ENCODE data around the gene MBNL1. TPM values are rescaled to one million over a fixed set of nuclear protein-coding genes. Genes with fewer than 3 reads are reported as not detected.
A peak's percentile ranks its signal among the peaks of the same experiment; 100 is the strongest.

Gene MBNL1
- total RNA-seq, 1 donor from 2014 or later, result 172 TPM

DNA sequence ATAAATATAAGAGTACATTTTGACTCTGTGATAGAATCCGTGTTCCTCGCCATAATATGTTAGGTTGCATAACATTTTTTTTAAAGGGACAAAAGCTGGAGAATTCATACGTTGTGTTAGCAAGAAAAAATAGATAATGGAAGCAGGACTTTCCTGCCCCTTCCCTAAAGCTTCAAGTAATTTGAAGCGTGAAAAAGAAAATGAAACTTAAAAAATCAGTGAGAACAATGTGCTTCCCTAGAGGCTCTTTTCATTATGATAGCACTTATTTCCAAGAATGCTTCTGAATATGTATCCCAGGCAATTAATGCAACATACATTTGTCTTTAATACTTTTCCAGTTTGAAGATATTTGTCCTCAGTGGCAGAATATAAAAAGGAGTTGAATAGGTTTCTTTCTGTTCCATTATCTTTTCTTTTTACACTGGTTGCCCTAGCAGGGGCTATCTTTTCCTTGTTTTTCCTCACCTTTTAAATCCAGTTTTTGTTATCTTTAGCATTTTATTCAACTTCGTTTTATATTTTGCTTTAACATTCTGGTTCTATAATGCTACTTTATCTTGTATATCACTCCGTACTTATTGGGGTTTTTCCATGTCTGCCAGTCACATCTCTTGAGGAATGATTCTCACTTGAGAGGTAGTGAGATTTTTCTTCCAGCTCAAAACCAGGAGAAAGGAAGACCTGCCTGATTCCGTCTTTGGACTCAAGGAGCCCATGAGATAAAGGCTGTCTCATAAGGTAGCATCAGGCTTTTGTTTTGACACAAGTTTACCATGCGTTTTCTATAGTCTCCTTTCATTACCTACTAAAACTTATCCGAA, 113.8 kb downstream of the MBNL1 start:
- Histone ChIP-seq H3K27me3 (ENCODE audit: low read depth) (no peaks in the 10 kb centered on the region), H3K4me3 (peak overlapping the region; percentile 53), H3K27ac (replicated peaks) (peak overlapping the region; percentile 77), H3K9me3 (replicated peaks) (no peaks in the 10 kb centered on the region), H3K4me1 (peaks cover 98% of the 10 kb centered on the region), H3K36me3 (no peaks in the 10 kb centered on the region)
- intact Hi-C loops (cut with micrococcal nuclease), result loop anchor here (10.0 kb wide), 1 partner anchor 108 kb away; no protein-coding TSS in a partner anchor
- DNase-seq, result no peak
- no peak for TF ChIP-seq CTCF (IDR thresholded peaks at IDR 0.05; ENCODE audit: borderline replicate concordance)

DNA sequence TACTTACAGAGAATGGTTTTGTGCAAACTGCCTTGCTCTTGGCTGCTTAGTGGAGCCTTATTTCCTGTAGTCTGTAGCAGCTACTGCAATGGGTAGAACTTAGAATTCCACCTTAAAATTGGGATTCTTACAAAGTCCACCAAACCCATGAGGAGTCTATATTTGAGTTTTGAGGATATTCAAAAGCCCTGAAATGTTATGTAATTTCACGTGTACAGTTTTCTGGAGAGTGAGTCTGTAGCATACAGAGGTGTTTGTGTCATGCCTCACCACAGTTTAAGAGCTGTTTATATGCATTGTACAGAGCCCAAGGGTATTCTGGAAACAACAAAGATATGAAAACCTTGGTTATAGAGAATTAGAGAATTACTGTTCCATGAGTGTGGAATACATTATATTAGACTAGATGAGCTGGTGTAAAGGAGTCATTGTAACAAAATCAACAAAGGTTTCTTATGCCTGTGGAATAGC, 114.4 kb downstream of the MBNL1 start:
- peak overlapping the region; percentile 77 for H3K27ac ChIP-seq (replicated peaks)
- DNase-seq, result no peak
- H3K27me3 ChIP-seq (ENCODE audit: low read depth), result no peaks in the 10 kb centered on the region
- TF ChIP-seq CTCF (IDR thresholded peaks at IDR 0.05; ENCODE audit: borderline replicate concordance), result no peak
- peaks cover 100% of the 10 kb centered on the region for H3K4me1 ChIP-seq
- peak overlapping the region; percentile 53 for H3K4me3 ChIP-seq
- intact Hi-C loops (cut with micrococcal nuclease), result loop anchor here (10.0 kb wide), 1 partner anchor 108 kb away; no protein-coding TSS in a partner anchor
- H3K36me3 ChIP-seq, result no peaks in the 10 kb centered on the region
- no peaks in the 10 kb centered on the region for H3K9me3 ChIP-seq (replicated peaks)

GRCh38 chr3:152384412-152384811, 115.7 kb downstream of the MBNL1 start:
- no peak for DNase-seq
- Histone ChIP-seq H3K4me3 (peak overlapping the region; percentile 18), H3K27ac (replicated peaks) (peak overlapping the region; percentile 77), H3K36me3 (no peaks in the 10 kb centered on the region), H3K27me3 (ENCODE audit: low read depth) (no peaks in the 10 kb centered on the region), H3K9me3 (replicated peaks) (no peaks in the 10 kb centered on the region), H3K4me1 (peaks cover 100% of the 10 kb centered on the region)
- intact Hi-C loops (cut with micrococcal nuclease), result loop anchor here (10.0 kb wide), 1 partner anchor 110 kb away; no protein-coding TSS in a partner anchor
- TF ChIP-seq CTCF (IDR thresholded peaks at IDR 0.05; ENCODE audit: borderline replicate concordance), result no peak

DNA sequence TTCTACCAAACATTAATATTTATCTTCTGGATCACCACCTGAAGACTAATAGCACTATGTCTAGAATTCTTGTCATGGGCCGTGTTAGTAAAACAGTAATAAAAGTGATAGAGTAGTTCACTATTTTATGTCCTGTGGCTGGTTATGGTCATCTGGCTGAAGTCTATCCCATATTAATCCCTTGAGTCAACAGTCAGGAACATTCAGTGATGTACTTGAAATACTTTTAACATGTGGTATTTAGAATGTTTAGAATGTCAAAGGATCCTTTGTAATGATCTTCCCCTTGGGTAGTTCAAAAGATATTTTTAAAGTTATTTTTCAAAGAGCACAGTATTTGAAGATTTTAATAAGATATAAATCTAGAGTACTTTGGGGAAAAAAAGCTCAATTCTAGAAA, 117.0 kb downstream of the MBNL1 start:
- H3K4me3 ChIP-seq, result no peak overlapping the region
- no peak for TF ChIP-seq CTCF (IDR thresholded peaks at IDR 0.05; ENCODE audit: borderline replicate concordance)
- no peak for DNase-seq
- H3K4me1 ChIP-seq, result peaks cover 99% of the 10 kb centered on the region
- no peaks in the 10 kb centered on the region for H3K27me3 ChIP-seq (ENCODE audit: low read depth)
- H3K9me3 ChIP-seq (replicated peaks), result no peaks in the 10 kb centered on the region
- intact Hi-C loops (cut with micrococcal nuclease), result loop anchor here (10.0 kb wide), 1 partner anchor 111 kb away; no protein-coding TSS in a partner anchor
- peak overlapping the region; percentile 77 for H3K27ac ChIP-seq (replicated peaks)
- H3K36me3 ChIP-seq, result no peaks in the 10 kb centered on the region

- intact Hi-C loops (cut with micrococcal nuclease), result loop anchor here (10.0 kb wide), 1 partner anchor 111 kb away; no protein-coding TSS in a partner anchor
- Histone ChIP-seq H3K27me3 (ENCODE audit: low read depth) (no peaks in the 10 kb centered on the region), H3K27ac (replicated peaks) (peak overlapping the region; percentile 77), H3K4me3 (peak overlapping the region; percentile 3), H3K36me3 (no peaks in the 10 kb centered on the region), H3K4me1 (peaks cover 99% of the 10 kb centered on the region), H3K9me3 (replicated peaks) (no peaks in the 10 kb centered on the region)
- TF ChIP-seq CTCF (IDR thresholded peaks at IDR 0.05; ENCODE audit: borderline replicate concordance), result no peak
- no peak for DNase-seq
These were observed 117.5 kb downstream of the MBNL1 start for GRCh38 chr3:152386208-152386607.
